ENCODE measurements around the gene GAPDH. TPM values are rescaled to one million over a fixed set of nuclear protein-coding genes. Genes with fewer than 3 reads are reported as not detected.
A peak's percentile ranks its signal among the peaks of the same experiment; 100 is the strongest.

Gene GAPDH
- total and polyA plus RNA-seq, 10 donors = 998 to 1,680 (median 1,390) TPM

DNA sequence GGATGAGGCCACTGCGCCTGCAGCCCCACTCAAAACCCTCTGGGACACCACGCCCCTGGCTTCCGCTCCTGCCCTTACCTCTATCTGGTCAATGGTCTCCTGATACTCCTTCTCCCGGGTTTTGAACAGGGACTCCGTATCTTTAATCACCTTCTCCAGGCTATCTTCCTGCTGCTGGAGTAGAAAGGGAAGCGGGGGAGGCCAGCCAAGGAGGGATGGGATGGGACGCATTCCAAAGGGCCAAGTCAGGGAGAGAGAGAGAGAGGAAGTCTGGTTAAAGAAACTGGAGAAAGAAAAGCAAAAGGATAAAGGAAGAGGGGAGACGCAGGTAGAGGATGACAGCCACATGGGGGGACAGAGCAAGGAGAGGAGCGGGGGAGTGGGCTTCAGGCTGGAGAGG is 13.7 kb downstream of the GAPDH start:
- whole genome bisulfite sequencing, 5 donors = 68 to 80% (median 74%) methylated on average over 9 of the region's 9 CpGs
- Histone ChIP-seq H3K9me3 (no peaks in the 10 kb centered on the region), H3K4me3 (no peak overlapping the region), H3K36me3 (peaks cover 0 to 99% (median 55%) of the 10 kb centered on the region in 6 donors), H3K4me1 (peaks cover 34 to 65% (median 58%) of the 10 kb centered on the region in 6 donors), H3K27ac (peak overlapping the region in 7 of 8 donors; percentile 63 to 92 (median 82)), H3K27me3 (replicated peaks in 1 of 7) (no peaks in the 10 kb centered on the region)
- TF ChIP-seq, protein P1, sequence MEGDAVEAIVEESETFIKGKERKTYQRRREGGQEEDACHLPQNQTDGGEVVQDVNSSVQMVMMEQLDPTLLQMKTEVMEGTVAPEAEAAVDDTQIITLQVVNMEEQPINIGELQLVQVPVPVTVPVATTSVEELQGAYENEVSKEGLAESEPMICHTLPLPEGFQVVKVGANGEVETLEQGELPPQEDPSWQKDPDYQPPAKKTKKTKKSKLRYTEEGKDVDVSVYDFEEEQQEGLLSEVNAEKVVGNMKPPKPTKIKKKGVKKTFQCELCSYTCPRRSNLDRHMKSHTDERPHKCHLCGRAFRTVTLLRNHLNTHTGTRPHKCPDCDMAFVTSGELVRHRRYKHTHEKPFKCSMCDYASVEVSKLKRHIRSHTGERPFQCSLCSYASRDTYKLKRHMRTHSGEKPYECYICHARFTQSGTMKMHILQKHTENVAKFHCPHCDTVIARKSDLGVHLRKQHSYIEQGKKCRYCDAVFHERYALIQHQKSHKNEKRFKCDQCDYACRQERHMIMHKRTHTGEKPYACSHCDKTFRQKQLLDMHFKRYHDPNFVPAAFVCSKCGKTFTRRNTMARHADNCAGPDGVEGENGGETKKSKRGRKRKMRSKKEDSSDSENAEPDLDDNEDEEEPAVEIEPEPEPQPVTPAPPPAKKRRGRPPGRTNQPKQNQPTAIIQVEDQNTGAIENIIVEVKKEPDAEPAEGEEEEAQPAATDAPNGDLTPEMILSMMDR (IDR thresholded peaks at IDR 0.05 in 8 of 11, conservative IDR thresholded peaks at IDR 0.05 in 3 of 11) = no peak
- intact Hi-C loops (cut with DNase I; ENCODE audit: low total_unique reads) = loop anchor here (10.0 kb wide), 1 partner anchor 213 kb away; no protein-coding TSS in a partner anchor
- DNase-seq = no peak

DNA sequence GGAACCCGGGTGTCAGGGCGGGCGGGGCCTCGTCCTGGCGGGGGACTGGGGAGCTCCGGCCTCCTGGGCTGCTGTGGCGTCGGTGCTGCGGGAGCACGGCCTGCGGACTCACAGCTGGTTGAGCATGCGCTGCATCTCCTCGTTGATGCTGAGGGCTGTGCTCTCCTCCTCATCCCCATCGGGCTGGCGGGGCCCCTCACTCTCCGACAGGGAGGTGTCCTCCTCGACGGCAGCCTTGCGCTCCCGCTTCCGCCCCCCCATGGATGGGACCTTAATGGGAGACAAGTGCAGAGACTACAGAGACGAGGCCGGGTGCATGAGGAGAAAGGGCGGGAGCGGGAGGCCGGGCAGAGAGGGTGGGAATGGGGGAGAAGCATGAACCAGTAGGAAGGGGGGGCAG is 14.2 kb downstream of the GAPDH start:
- Histone ChIP-seq H3K4me3 (no peak overlapping the region), H3K27ac (peak overlapping the region in 7 of 8 donors; percentile 63 to 92 (median 82)), H3K4me1 (peaks cover 40 to 68% (median 62%) of the 10 kb centered on the region in 6 donors), H3K36me3 (peaks cover 0 to 98% (median 55%) of the 10 kb centered on the region in 6 donors), H3K9me3 (no peaks in the 10 kb centered on the region), H3K27me3 (replicated peaks in 1 of 7) (no peaks in the 10 kb centered on the region)
- DNase-seq = no peak
- 75 to 85% (median 83%) methylated on average over 22 to 26 of the region's 26 CpGs for WGBS, 5 donors
- TF ChIP-seq POLR2AphosphoS5 (IDR thresholded peaks at IDR 0.05) = no peak
- TF ChIP-seq, protein P1 (IDR thresholded peaks at IDR 0.05 in 8 of 11, conservative IDR thresholded peaks at IDR 0.05 in 3 of 11) = no peak
- TF ChIP-seq POLR2A (IDR thresholded peaks at IDR 0.05) = no peak
- intact Hi-C loops (cut with DNase I; ENCODE audit: low total_unique reads) = loop anchor here (10.0 kb wide), 1 partner anchor 214 kb away; no protein-coding TSS in a partner anchor

DNA sequence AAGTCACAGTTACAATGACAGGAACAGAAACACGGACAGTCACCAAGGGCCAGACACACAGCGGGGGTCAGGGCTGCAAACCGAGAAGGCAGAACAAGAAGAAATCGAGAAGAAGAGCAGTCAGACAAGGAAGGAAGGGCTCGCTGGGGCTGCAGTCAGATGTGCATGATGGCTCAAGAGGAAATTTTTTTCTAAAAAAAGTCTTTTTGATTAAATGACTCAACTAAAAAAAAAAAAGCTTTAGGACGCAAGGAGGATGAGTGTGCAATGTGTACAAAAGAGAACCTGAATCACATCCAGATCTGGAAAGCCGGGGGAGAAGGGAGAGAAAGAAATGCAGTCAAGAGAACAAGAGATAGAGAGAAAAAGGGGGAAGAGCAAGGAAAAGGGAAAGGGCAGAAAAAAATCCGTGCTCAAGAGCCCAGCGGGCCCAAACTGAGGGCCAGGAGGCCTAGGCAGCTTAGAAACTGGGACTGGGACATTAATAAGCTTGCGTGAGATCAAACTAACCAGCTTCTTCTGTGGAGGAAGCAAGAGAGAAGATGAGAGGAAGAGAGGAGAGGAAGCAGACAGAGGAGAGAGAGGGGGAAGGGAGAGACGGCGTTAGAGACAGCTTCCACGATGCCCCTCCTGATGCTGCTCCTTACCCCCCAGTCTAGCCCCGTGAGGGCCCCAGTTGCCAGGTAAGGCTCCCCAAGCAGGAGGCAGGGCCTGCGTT is 14.8 kb downstream of the GAPDH start:
- intact Hi-C loops (cut with DNase I; ENCODE audit: low total_unique reads) = loop anchor here (10.0 kb wide), 1 partner anchor 214 kb away; no protein-coding TSS in a partner anchor
- Histone ChIP-seq H3K9me3 (no peaks in the 10 kb centered on the region), H3K36me3 (peaks cover 0 to 92% (median 50%) of the 10 kb centered on the region in 6 donors), H3K27ac (peak overlapping the region in 7 of 8 donors; percentile 63 to 92 (median 82)), H3K27me3 (replicated peaks in 1 of 7) (no peaks in the 10 kb centered on the region), H3K4me1 (peaks cover 45 to 74% (median 68%) of the 10 kb centered on the region in 6 donors), H3K4me3 (peak overlapping the region in 2 of 8 donors; percentile 5)
- WGBS, 5 donors = 48 to 75% (median 67%) methylated on average over 15 of the region's 15 CpGs
- DNase-seq = no peak
- TF ChIP-seq POLR2AphosphoS5 (IDR thresholded peaks at IDR 0.05) = no peak
- TF ChIP-seq POLR2A (IDR thresholded peaks at IDR 0.05) = no peak
- TF ChIP-seq, protein P1 (IDR thresholded peaks at IDR 0.05 in 8 of 11, conservative IDR thresholded peaks at IDR 0.05 in 3 of 11) = no peak

DNA sequence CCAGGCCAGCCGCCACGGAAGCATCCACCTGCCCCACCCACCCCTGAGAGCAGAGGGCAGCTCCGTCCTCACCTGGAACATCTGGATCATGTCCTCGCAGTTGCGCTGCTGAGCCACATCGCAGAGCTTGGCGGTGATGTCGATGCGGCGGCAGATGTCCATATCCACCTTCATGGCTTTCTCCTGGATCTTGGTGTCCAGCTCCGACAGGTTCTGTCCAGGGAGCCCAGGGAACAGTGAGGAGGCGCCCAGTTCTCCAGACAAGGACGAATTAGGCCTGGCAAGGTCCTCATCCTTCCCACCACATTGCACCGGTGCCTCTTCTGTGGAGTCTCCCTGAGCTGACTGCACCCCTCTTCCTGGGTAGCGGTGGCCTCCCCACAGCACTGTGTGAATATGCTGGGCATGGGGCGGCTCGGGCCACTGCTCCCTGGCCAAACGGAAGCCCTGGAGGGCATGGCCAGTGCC is 15.4 kb downstream of the GAPDH start:
- peak overlapping the region in 7 of 8 donors; percentile 63 to 92 (median 82) for H3K27ac ChIP-seq
- intact Hi-C loops (cut with DNase I; ENCODE audit: low total_unique reads) = loop anchor here (10.0 kb wide), 1 partner anchor 215 kb away; no protein-coding TSS in a partner anchor
- peaks cover 0 to 86% (median 45%) of the 10 kb centered on the region in 6 donors for H3K36me3 ChIP-seq

More for the DNA sequence above, 15.4 kb downstream of the GAPDH start:
- DNase-seq = peak; percentile 77
- 87 to 97% (median 92%) methylated on average over 11 to 18 of the region's 18 CpGs for WGBS, 5 donors
- peaks cover 50 to 80% (median 74%) of the 10 kb centered on the region in 6 donors for H3K4me1 ChIP-seq
- H3K27me3 ChIP-seq (replicated peaks in 1 of 7) = no peaks in the 10 kb centered on the region
- H3K4me3 ChIP-seq = peak overlapping the region in 2 of 8 donors; percentile 5
- TF ChIP-seq POLR2AphosphoS5 (IDR thresholded peaks at IDR 0.05) (no peak), POLR2A (IDR thresholded peaks at IDR 0.05) (no peak)
- TF ChIP-seq, protein P1 (IDR thresholded peaks at IDR 0.05 in 8 of 11, conservative IDR thresholded peaks at IDR 0.05 in 3 of 11) = no peak
- H3K9me3 ChIP-seq = no peaks in the 10 kb centered on the region
